GM12874 (cell line): ENCODE data around the gene SAMD4A.

Experiments
- TF ChIP-seq, protein P1 (sequence below): IDR thresholded peaks from 2 replicates; pipeline ENCODE4 v1.5.1; 2011; ENCODE audit warnings: low read depth, mild to moderate bottlenecking, control low read depth, low read length, moderate library complexity; ENCODE audit not compliant: insufficient read depth

The SAMD4A gene

DNA sequence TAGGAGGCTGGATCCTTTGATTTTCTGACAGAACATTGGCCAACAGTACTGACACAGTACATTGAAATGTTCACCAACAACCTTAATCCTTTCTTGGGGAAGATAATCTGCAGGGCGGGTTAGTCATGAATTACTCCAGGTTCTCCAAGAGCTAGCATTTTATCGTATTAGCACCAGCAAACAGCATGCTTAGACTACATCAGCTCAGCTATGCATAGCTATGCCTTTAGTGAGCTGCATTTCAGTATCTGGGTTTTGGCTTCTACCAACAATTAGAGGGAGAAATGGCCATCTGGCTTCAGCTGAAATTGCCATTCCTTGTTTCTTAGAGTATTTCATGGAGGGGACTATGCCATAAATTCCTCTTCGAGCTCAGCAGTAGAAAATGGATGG is 33.8 kb downstream of the SAMD4A start:
- TF ChIP-seq, protein P1, sequence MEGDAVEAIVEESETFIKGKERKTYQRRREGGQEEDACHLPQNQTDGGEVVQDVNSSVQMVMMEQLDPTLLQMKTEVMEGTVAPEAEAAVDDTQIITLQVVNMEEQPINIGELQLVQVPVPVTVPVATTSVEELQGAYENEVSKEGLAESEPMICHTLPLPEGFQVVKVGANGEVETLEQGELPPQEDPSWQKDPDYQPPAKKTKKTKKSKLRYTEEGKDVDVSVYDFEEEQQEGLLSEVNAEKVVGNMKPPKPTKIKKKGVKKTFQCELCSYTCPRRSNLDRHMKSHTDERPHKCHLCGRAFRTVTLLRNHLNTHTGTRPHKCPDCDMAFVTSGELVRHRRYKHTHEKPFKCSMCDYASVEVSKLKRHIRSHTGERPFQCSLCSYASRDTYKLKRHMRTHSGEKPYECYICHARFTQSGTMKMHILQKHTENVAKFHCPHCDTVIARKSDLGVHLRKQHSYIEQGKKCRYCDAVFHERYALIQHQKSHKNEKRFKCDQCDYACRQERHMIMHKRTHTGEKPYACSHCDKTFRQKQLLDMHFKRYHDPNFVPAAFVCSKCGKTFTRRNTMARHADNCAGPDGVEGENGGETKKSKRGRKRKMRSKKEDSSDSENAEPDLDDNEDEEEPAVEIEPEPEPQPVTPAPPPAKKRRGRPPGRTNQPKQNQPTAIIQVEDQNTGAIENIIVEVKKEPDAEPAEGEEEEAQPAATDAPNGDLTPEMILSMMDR, result no peak

DNA sequence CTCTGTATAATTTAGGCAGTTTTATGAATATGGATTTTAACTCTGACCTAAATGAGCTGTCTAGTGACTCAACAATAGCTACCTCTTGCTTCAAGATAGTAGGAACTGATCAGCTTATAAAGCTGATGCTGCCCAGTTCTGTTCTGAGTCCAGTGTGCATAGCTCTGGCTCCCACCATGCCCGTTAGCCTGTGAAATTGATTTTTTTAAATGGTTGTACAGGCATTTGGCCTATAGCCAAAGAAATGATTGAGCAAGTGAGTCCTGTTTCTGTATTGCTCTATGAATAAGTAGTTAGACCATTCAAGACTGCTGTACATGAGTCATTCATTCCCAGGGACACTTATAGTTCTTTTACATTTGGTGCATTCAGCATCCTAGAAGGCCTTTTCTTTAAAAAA is 36.4 kb downstream of the SAMD4A start:
- TF ChIP-seq, protein P1, result no peak

DNA sequence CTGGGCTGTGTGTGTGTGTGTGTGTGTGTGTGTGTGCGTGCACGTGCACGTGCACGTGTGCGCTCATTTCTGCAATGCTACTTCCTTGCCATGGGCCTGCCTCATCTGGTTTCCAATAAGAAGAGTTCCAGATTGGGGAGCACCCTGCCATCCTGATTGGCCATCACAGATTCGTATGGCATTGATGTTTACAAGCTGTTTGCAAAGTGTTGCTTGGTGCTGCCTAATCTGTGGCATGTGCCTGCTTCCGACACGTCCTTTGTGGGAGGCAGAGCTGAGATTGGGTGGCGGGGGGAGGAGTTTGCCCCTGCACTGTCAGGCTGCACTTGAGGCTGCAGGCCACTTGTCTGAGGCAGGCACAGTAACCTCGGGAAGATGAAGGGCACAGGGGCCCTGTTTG is 39.2 kb downstream of the SAMD4A start:
- TF ChIP-seq, protein P1, result no peak

DNA sequence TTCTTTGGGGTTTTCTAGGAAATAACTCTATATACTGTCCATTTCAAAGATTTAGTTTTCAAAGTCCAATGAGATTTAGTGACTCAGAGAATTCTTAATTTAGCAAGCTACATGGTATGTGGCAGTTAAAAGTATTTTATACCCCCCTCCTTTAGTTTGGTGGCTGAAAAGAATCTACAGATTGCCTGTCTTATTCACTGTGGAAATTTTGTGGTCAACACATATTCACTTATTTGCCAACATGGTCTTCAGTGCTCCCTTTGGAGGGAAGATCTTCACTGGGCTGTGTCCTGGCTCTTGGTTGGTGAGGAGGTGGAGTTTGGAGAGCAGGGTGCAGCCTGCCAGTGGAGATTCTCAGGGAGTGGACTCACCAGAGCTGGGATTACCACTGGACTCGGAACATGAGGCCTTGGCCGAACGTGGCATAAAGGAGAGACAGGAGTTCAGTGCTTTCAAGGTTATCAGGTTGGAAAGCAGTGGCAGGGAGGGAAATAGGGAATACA is 39.8 kb downstream of the SAMD4A start:
- TF ChIP-seq, protein P1, result no peak

DNA sequence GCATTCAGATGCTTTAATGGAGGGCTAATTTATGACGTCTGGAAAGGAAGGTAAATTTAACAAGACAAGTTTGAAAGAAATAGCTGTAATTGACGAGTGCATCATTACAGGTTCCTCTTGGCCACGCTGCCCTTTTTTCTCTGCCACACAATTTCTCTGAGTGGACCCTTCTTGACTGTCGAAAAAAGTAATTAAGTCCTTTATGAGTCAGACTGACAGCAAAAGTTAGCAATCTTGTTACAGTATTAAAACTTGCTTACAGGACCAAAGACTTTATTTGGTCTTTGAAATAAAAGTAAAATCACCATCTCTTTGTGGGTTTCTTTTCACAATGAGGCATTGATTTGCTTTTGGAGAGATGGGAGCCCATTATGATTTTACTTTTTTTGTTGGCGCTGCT is 42.6 kb downstream of the SAMD4A start:
- TF ChIP-seq, protein P1, result no peak

DNA sequence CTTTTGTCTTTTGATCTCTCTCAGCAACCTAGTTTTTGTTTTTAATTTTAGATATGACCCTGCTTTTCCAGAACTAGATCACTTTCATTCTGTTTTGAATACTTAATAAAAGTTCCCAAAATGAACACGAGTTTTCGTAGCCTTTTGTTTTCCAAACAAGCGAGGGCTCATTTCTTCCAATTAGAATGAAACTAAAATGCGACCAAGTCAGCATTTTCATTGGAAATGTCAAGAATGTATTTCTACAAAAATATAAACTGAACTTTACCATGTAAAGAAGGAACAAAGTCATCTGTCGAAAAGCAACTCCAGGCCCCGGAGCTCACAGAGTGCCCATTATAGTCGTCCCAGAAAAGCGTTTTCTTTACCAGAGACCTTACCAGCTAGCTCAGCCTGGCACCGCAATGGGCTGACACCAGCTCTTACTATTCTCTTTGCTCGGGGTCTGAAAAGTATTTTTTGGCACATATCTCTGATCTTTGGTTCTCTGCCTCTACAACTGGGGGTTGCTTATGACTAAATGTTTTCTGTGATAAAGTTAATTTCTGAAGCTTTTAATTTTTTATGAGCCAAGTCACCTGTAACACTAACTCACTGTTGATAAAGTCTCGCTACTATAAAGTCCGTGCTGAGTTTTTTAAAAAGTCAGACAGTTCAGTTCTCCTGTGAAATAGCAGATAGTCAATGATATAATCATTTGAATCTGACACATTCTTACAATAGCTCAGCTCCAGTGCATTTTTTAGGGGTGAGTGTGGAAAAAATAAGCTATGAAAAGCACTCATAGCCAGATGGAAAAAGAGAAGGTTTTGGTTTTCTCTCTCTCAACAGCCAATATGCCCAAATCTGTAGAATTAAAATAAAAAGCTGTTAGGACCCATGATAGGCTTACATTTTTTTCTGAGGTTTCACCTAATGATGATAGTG is 43.4 kb downstream of the SAMD4A start:
- TF ChIP-seq, protein P1, result no peak

DNA sequence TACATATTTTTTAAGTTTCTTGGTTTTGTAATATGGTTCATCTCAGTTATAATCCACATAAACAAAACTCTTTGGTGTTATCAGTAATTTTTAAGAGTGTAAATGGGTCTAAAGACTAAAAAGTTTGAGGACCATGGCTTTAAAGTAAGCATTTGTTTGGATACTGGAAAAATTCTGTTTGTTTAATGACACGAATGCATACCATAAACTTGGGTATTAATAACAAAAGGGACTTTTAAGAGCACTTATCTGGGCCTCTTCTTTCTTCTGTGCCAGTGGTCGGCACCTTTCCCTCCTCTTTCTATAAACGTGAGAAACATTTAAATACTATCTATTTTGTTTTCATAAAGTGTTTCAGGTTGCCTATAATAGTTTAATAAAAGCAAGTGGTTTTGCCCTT is 47.4 kb downstream of the SAMD4A start:
- TF ChIP-seq, protein P1, result no peak
